OCI-LY7 (cell line): ENCODE data around the gene SUOX.

Experiments
- CTCF ChIP-seq: fragments of 200-600 bp; sonication (generic); conservative IDR thresholded peaks from 2 replicates; pipeline ENCODE4 v1.5.1; 2014; ENCODE audit warnings: mild to moderate bottlenecking, antibody characterized with exemption, low read length, moderate library complexity, mixed read lengths
- EZH2phosphoT487 ChIP-seq: fragments of 200-600 bp; sonication (generic); IDR thresholded peaks from 2 replicates; pipeline ENCODE4 v1.6.1; 2018; ENCODE audit warnings: low read depth, borderline replicate concordance, mild to moderate bottlenecking, mixed run types, antibody characterized with exemption, low read length, moderate library complexity, mixed read lengths

- no peak for TF ChIP-seq CTCF
- TF ChIP-seq EZH2phosphoT487: no peak
Observed at GRCh38 chr12:56046027-56046780, 49.1 kb downstream of the SUOX start.
